C4-2B (cell line): ENCODE measurements around the gene OPCML.

ENCODE experiments used
- ZFX ChIP-seq: fragments of 450-650 bp; IDR thresholded peaks from 2 replicates; pipeline ENCODE4 v1.6.1; 2017
- TF ChIP-seq, protein P1 (sequence below): fragments of 450-650 bp; conservative IDR thresholded peaks from 2 replicates; pipeline ENCODE4 v1.5.1; 2017; ENCODE audit warnings: mild to moderate bottlenecking

DNA sequence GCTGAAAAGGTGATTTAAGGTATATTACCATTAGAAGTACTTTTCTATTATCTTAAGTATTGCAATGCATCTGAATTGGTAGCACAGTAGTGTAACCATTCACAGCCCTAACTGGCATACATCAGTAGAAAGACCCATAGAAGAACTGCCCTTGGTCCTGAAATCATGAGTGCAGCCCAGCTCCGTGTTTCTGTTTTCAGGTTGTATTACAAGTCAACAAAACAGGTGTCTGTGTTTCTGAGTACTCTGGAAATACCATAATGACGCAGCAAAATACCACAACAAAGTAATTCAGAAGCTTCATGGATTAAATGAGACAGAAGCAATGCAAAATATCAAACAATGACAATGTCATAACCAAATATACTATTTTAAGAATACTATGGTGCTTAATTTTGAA, 226.3 kb downstream of the OPCML start:
- TF ChIP-seq, protein P1, sequence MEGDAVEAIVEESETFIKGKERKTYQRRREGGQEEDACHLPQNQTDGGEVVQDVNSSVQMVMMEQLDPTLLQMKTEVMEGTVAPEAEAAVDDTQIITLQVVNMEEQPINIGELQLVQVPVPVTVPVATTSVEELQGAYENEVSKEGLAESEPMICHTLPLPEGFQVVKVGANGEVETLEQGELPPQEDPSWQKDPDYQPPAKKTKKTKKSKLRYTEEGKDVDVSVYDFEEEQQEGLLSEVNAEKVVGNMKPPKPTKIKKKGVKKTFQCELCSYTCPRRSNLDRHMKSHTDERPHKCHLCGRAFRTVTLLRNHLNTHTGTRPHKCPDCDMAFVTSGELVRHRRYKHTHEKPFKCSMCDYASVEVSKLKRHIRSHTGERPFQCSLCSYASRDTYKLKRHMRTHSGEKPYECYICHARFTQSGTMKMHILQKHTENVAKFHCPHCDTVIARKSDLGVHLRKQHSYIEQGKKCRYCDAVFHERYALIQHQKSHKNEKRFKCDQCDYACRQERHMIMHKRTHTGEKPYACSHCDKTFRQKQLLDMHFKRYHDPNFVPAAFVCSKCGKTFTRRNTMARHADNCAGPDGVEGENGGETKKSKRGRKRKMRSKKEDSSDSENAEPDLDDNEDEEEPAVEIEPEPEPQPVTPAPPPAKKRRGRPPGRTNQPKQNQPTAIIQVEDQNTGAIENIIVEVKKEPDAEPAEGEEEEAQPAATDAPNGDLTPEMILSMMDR: no peak
- TF ChIP-seq ZFX: no peak
